Endothelial cell of umbilical vein (primary cell): ENCODE measurements around the gene ADD2. TPM values are rescaled to one million over a fixed set of nuclear protein-coding genes. Genes with fewer than 3 reads are reported as not detected.

ENCODE experiments used
- BruUV-seq: library from RNA; stranded (reverse); fragments of 400-500 nt; replicated peaks from 2 replicates; lab custom pipeline; 2021; lab: Mats Ljungman, UMichigan
- CTCF ChIA-PET: fragments of 300-600, 350-600 bp; sonication (Branson Sonifier 250); formaldehyde crosslinking; loops from one replicate; lab custom pipeline; 2021; ENCODE audit warnings: antibody characterized with exemption, inconsistent platforms; lab: Charles Lee
- POLR2A ChIA-PET: fragments of 300-600, 350-600 bp; sonication (Branson Sonifier 250); formaldehyde crosslinking; loops from one replicate; lab custom pipeline; 2021; ENCODE audit warnings: antibody characterized with exemption, inconsistent platforms; lab: Charles Lee
- DNase-seq: peaks from one replicate; pipeline ENCODE4 v3.0.0-alpha.2; 2011; ENCODE audit warnings: low read depth, low spot score
- FAIRE-seq: peaks from 2 replicates; lab custom pipeline; 2011; peaks lifted over from hg19 to GRCh38; lab: Jason Lieb, UNC
- H2AFZ ChIP-seq: 2 replicates; pipeline ENCODE4 v1.6.0; 2012; ENCODE audit warnings: low read depth, low read length, control low read depth, inconsistent platforms
- H3K27ac ChIP-seq: 2 replicates; pipeline ENCODE4 v1.5.1; 2011; ENCODE audit warnings: low read depth, mild to moderate bottlenecking, control low read depth, low read length, moderate library complexity; ENCODE audit not compliant: insufficient read depth
- H3K27me3 ChIP-seq, 2 experiments: 2 replicates each; pipeline versions ENCODE4 v1.6.0 to v1.6.1; 2011; ENCODE audit warnings: low read length in 2 of 2, mixed read lengths in 1 of 2; ENCODE audit not compliant: control insufficient read depth in 2 of 2, insufficient read depth in 2 of 2
- H3K36me3 ChIP-seq, 2 experiments: 2 replicates in 1 of 2; 3 replicates in 1 of 2; pipeline ENCODE4 v1.5.1; 2011; ENCODE audit warnings: low read length in 2 of 2, mild to moderate bottlenecking in 1 of 2, moderate library complexity in 1 of 2; ENCODE audit not compliant: control insufficient read depth in 2 of 2, insufficient read depth in 2 of 2; ENCODE audit errors: extremely low read depth in 1 of 2
- H3K4me1 ChIP-seq: 3 replicates; pipeline ENCODE4 v1.5.1; 2011; ENCODE audit warnings: mild to moderate bottlenecking, low read length; ENCODE audit not compliant: control insufficient read depth, insufficient read depth; ENCODE audit errors: extremely low read depth
- H3K4me2 ChIP-seq: 2 replicates; pipeline ENCODE4 v1.6.1; 2011; ENCODE audit warnings: low read length, control low read depth, mixed read lengths; ENCODE audit not compliant: insufficient read depth
- H3K4me3 ChIP-seq, 3 experiments: fragments of 200-600 bp in 1 of 3; sonication (generic), shearing (Covaris generic) in 1 of 3; replicated peaks in 1 of 3; 2 replicates each; pipeline ENCODE4 v1.5.1; 2011 to 2016; ENCODE audit warnings: control low read depth in 3 of 3, low read length in 3 of 3, mild to moderate bottlenecking in 2 of 3, inconsistent platforms in 1 of 3, low read depth in 1 of 3, moderate library complexity in 1 of 3; ENCODE audit not compliant: insufficient read depth in 1 of 3
- H3K79me2 ChIP-seq: 2 replicates; pipeline ENCODE4 v1.6.0; 2012; ENCODE audit warnings: low read length, inconsistent platforms; ENCODE audit not compliant: control insufficient read depth, insufficient read depth
- H3K9ac ChIP-seq: replicated peaks from 2 replicates; pipeline ENCODE3; 2011; ENCODE audit warnings: low read length, control low read depth; ENCODE audit not compliant: insufficient read depth; ENCODE audit errors: extremely low read depth
- H3K9me1 ChIP-seq: replicated peaks from 3 replicates; pipeline ENCODE4 v1.6.0; 2011; ENCODE audit warnings: mild to moderate bottlenecking, low read length; ENCODE audit not compliant: control insufficient read depth, insufficient read depth; ENCODE audit errors: extremely low read depth
- H3K9me3 ChIP-seq: replicated peaks from 2 replicates; pipeline ENCODE4 v1.5.1; 2012; ENCODE audit warnings: low read length, inconsistent platforms; ENCODE audit not compliant: control insufficient read depth, insufficient read depth
- H4K20me1 ChIP-seq: replicated peaks from 2 replicates; pipeline ENCODE3; 2011; ENCODE audit warnings: mild to moderate bottlenecking, low read length; ENCODE audit not compliant: control insufficient read depth, insufficient read depth; ENCODE audit errors: extremely low read depth
- EZH2 ChIP-seq: IDR thresholded peaks from 2 replicates; pipeline ENCODE4 v1.6.1; 2012; ENCODE audit warnings: borderline replicate concordance, low read depth, mild to moderate bottlenecking, moderate library complexity, low read length, inconsistent platforms; ENCODE audit not compliant: severe bottlenecking
- FOS ChIP-seq: IDR thresholded peaks from 2 replicates; pipeline ENCODE4 v1.6.1; 2011; ENCODE audit warnings: mild to moderate bottlenecking, low read length, moderate library complexity, borderline replicate concordance; ENCODE audit not compliant: insufficient read depth
- GATA2 ChIP-seq: IDR thresholded peaks from 2 replicates; pipeline ENCODE4 v1.7.0; 2011; ENCODE audit warnings: low read depth, mild to moderate bottlenecking, moderate library complexity, mixed read lengths, low read length; ENCODE audit not compliant: insufficient read length, insufficient read depth
- JUN ChIP-seq: IDR thresholded peaks from 2 replicates; pipeline ENCODE4 v1.6.1; 2011; ENCODE audit warnings: borderline replicate concordance, low read depth; ENCODE audit not compliant: insufficient read length, insufficient read depth
- MYC ChIP-seq: IDR thresholded peaks from one replicate; pipeline ENCODE4 v1.6.1; 2011; ENCODE audit warnings: mild to moderate bottlenecking, low read depth, low read length
- POLR2A ChIP-seq: IDR thresholded peaks from 2 replicates; pipeline ENCODE4 v1.6.1; 2012; ENCODE audit warnings: low read depth, mild to moderate bottlenecking, control low read depth, low read length
- POLR2AphosphoS5 ChIP-seq: IDR thresholded peaks from 2 replicates; pipeline ENCODE4 v1.6.1; 2012; ENCODE audit warnings: low read depth, mild to moderate bottlenecking, control low read depth, low read length, moderate library complexity; ENCODE audit not compliant: insufficient read depth
- dilution Hi-C: fragments of 300-500 bp; cut with MboI; formaldehyde crosslinking; loops from one replicate; pipeline ENCODE4 v1.15.0; 2019; ENCODE audit warnings: low sequenced_read_pairs; ENCODE audit not compliant: extremely low pct_ligation_motif_present
- intact Hi-C: fragments of 100-400 bp; cut with micrococcal nuclease; formaldehyde crosslinking; loops from one replicate; pipeline ENCODE4 v1.10.0; 2022
- polyA plus RNA-seq, 4 experiments: library from polyadenylated mRNA; depleted of rRNA in 3 of 4; stranded (reverse) in 3 of 4; unstranded in 1 of 4; fragments of >200 nt; gene quantifications; 2 replicates each; pipeline versions ENCODE4 v1.2.1 to v1.2.3, GENCODE V29; 2011 to 2012; ENCODE audit warnings: missing spikeins in 1 of 4
- total RNA-seq: library from RNA; stranded (reverse); gene quantifications from 2 replicates; pipeline ENCODE4 v1.2.3, GENCODE V29; 2021
- TF ChIP-seq, protein P1 (sequence below), 2 donors: IDR thresholded peaks; 1 replicate in 1 of 2; 2 replicates in 1 of 2; pipeline ENCODE4 v1.5.1; 2011; ENCODE audit warnings: low read length in 2 of 2, mild to moderate bottlenecking in 2 of 2, moderate library complexity in 2 of 2, control low read depth in 1 of 2, inconsistent platforms in 1 of 2, low read depth in 1 of 2; ENCODE audit not compliant: insufficient read depth in 1 of 2; ENCODE audit errors: extremely low read depth in 1 of 2
- TF ChIP-seq, protein P2 (sequence below): IDR thresholded peaks from 2 replicates; pipeline ENCODE4 v1.6.1; 2011; ENCODE audit not compliant: insufficient read depth, insufficient read length

ADD2 gene
- total and polyA plus RNA-seq, 2 donors (not counting 3 experiments of a cell fraction or from before 2014, with no cell fraction given): 0.17 TPM; not detected in 1

DNA sequence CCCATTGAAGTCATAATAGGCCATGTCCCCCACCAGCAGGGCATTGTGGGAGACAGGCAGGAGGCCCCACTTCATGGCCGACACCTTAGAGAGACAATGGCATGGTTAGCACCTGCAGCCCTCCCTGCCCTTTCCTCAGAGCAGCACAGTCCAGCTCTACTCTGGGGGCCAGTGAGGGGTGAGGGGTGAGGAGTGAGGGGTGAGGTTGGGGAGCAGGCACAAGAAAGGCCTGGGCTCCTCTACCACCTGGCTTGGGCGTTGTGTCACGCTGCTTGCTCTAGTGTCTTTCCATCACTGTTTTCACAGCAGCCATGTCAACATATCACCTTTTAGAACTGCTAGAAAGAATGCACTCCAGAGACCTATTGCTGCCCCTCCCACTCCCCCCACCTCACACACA, 77.2 kb downstream of the ADD2 start:
- H3K27ac ChIP-seq: no peak overlapping the region
- H3K36me3 ChIP-seq: no peaks in the 10 kb centered on the region
- intact Hi-C loops: no loop called here
- ChIA-PET POLR2A (no interaction called here), CTCF (no interaction called here)
- no peaks in the 10 kb centered on the region for H4K20me1 ChIP-seq
- no peak for TF ChIP-seq GATA2
- TF ChIP-seq, protein P1, sequence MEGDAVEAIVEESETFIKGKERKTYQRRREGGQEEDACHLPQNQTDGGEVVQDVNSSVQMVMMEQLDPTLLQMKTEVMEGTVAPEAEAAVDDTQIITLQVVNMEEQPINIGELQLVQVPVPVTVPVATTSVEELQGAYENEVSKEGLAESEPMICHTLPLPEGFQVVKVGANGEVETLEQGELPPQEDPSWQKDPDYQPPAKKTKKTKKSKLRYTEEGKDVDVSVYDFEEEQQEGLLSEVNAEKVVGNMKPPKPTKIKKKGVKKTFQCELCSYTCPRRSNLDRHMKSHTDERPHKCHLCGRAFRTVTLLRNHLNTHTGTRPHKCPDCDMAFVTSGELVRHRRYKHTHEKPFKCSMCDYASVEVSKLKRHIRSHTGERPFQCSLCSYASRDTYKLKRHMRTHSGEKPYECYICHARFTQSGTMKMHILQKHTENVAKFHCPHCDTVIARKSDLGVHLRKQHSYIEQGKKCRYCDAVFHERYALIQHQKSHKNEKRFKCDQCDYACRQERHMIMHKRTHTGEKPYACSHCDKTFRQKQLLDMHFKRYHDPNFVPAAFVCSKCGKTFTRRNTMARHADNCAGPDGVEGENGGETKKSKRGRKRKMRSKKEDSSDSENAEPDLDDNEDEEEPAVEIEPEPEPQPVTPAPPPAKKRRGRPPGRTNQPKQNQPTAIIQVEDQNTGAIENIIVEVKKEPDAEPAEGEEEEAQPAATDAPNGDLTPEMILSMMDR (IDR thresholded peaks at IDR 0.05; ENCODE audit: extremely low read depth in 1 of 2, insufficient read depth in 1 of 2, low read depth in 1 of 2, low read length in 2 of 2): no peak
- TF ChIP-seq FOS: no peak
- TF ChIP-seq, protein P2, sequence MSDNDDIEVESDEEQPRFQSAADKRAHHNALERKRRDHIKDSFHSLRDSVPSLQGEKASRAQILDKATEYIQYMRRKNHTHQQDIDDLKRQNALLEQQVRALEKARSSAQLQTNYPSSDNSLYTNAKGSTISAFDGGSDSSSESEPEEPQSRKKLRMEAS: no peak
- no peak for TF ChIP-seq POLR2A
- no peak overlapping the region for H3K9ac ChIP-seq
- no TSS peak for BruUV-seq
- no peaks in the 10 kb centered on the region for H3K9me1 ChIP-seq
- FAIRE-seq: no peak
- H3K4me2 ChIP-seq: no peak overlapping the region
- no peaks in the 10 kb centered on the region for H3K79me2 ChIP-seq
- H2AFZ ChIP-seq: no peak overlapping the region
- dilution Hi-C loops: no loop called here
- H3K27me3 ChIP-seq: no peaks in the 10 kb centered on the region
- no peak for DNase-seq
- H3K4me1 ChIP-seq: no peaks in the 10 kb centered on the region
- no peaks in the 10 kb centered on the region for H3K9me3 ChIP-seq
- no peak overlapping the region for H3K4me3 ChIP-seq

DNA sequence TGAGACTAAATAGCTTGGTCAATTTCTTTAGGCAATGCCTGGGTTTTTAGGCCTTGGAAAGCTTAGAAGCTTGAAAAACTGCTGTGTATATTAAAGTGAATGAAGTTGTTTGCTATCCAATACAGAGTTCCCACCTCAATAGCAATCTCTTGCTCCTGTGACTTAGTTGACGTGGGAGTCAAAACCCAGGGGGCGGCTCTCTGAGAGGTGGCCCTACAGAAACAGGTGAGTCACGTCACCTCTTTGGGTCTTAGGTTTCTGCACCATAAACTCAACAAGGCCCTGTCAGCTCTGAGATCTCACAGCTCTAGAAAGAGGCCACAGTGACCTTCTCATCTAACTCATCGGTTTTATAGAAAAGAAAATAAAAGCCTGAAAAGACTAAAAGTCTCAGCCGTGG, 79.6 kb downstream of the ADD2 start:
- dilution Hi-C loops (no loop called here), intact Hi-C loops (no loop called here)
- BruUV-seq: no TSS peak
- no peak for FAIRE-seq
- Histone ChIP-seq H3K4me2 (no peak overlapping the region), H2AFZ (no peak overlapping the region), H3K9me3 (no peaks in the 10 kb centered on the region), H3K4me1 (no peaks in the 10 kb centered on the region), H3K27ac (no peak overlapping the region), H3K9ac (no peak overlapping the region), H4K20me1 (no peaks in the 10 kb centered on the region), H3K4me3 (no peak overlapping the region), H3K9me1 (no peaks in the 10 kb centered on the region), H3K79me2 (no peaks in the 10 kb centered on the region), H3K27me3 (no peaks in the 10 kb centered on the region), H3K36me3 (no peaks in the 10 kb centered on the region)
- POLR2A ChIA-PET: no interaction called here
- TF ChIP-seq MYC (no peak), GATA2 (no peak), POLR2A (no peak), POLR2AphosphoS5 (no peak), EZH2 (no peak), FOS (no peak), JUN (no peak)
- TF ChIP-seq, protein P2: no peak
- TF ChIP-seq, protein P1 (IDR thresholded peaks at IDR 0.05; ENCODE audit: extremely low read depth in 1 of 2, insufficient read depth in 1 of 2, low read depth in 1 of 2, low read length in 2 of 2): no peak
- no peak for DNase-seq
- CTCF ChIA-PET: no interaction called here
